Suprapubic skin (tissue), 4 donors: ENCODE results near the gene EIF3K. TPM values are rescaled to one million over a fixed set of nuclear protein-coding genes. Genes with fewer than 3 reads are reported as not detected.

Experiments
- DNase-seq, 2 donors: peaks; one replicate each; pipeline ENCODE4 v3.0.0-alpha.2; 2019; ENCODE audit warnings: low spot score in 2 of 2
- H3K27ac ChIP-seq: fragments of 200-600 bp; sonication (generic); one replicate; pipeline ENCODE4 v1.5.1; 2019
- H3K27me3 ChIP-seq: fragments of 200-600 bp; sonication (generic); one replicate; pipeline ENCODE4 v1.5.1; 2019
- H3K36me3 ChIP-seq: fragments of 200-600 bp; sonication (generic); one replicate; pipeline ENCODE4 v1.5.1; 2019
- H3K4me1 ChIP-seq: fragments of 200-600 bp; sonication (generic); one replicate; pipeline ENCODE4 v1.5.1; 2019
- H3K4me3 ChIP-seq: fragments of 200-600 bp; sonication (generic); one replicate; pipeline ENCODE4 v1.5.1; 2019; ENCODE audit warnings: mild to moderate bottlenecking
- H3K9me3 ChIP-seq: fragments of 200-600 bp; sonication (generic); one replicate; pipeline ENCODE4 v1.5.1; 2019
- CTCF ChIP-seq, 2 donors: fragments of 200-600 bp in 1 of 2; fragments of 450-650 bp in 1 of 2; sonication (generic) in 1 of 2; IDR thresholded peaks; one replicate each; pipeline ENCODE4 v1.5.1; 2016 to 2019; ENCODE audit warnings: antibody characterized with exemption in 2 of 2, mild to moderate bottlenecking in 1 of 2, moderate library complexity in 1 of 2
- EP300 ChIP-seq: sonication (generic); formaldehyde crosslinking; IDR thresholded peaks from one replicate; pipeline ENCODE4 v1.6.1; 2017; ENCODE audit warnings: antibody characterized with exemption
- POLR2A ChIP-seq, 2 donors: fragments of 450-650 bp; IDR thresholded peaks; one replicate each; pipeline ENCODE4 v1.6.1; 2017; ENCODE audit warnings: antibody characterized with exemption in 2 of 2, mild to moderate bottlenecking in 2 of 2, moderate library complexity in 2 of 2
- POLR2AphosphoS5 ChIP-seq, 3 donors: sonication (generic); formaldehyde crosslinking; IDR thresholded peaks; one replicate each; pipeline ENCODE4 v1.6.1; 2017; ENCODE audit warnings: antibody characterized with exemption in 3 of 3
- whole genome bisulfite sequencing: methylation state at CpG from one replicate; pipeline ENCODE4 v1.1.5; 2018; 5-methylcytosine and 5-hydroxymethylcytosine counted together
- total RNA-seq, 4 donors: library from RNA; depleted of rRNA; stranded (reverse); fragments of >200 nt; gene quantifications; one replicate each; pipeline ENCODE4 v1.1.0, GENCODE V29; 2016

Gene EIF3K
- total RNA-seq, 4 donors from 2014 or later, result 274 to 587 (median 557) TPM

DNA sequence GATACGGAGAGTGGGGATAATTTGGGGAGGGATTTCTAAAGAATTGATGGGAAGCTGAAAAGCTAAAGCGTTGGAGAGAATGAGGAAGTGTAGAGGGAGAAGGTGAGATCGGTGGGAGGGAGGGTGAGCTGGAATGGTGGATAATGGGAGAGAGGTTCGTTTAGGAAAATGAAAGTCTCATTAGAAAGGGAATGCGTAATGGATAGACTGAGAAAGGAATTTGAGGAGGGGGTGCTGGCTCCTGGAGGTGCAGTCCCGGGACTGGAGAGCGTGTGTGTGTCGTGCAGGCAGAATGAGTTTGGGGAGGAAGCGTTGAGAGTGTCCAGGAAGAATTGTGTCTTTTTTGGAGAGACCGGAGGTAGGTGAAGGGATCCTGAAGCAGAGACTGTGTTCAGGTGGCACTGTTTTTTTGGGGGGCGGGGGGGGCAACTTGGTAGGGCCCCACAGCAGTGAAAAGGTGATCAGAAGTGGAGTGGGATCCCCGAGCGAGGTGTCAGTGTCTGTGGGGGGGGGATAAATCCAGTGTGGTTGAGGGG lies 29.8 kb downstream of the EIF3K start:
- no peaks in the 10 kb centered on the region for H3K36me3 ChIP-seq
- no peak for DNase-seq
- H3K27ac ChIP-seq, result peak overlapping the region; percentile 96
- TF ChIP-seq EP300 (no peak), POLR2A (IDR thresholded peaks at IDR 0.05) (no peak), POLR2AphosphoS5 (IDR thresholded peaks at IDR 0.05) (no peak), CTCF (IDR thresholded peaks at IDR 0.05) (no peak)
- peaks cover 62% of the 10 kb centered on the region for H3K4me1 ChIP-seq
- peak overlapping the region; percentile 94 for H3K4me3 ChIP-seq
- H3K9me3 ChIP-seq, result no peaks in the 10 kb centered on the region
- H3K27me3 ChIP-seq, result no peaks in the 10 kb centered on the region
- under 1% methylated on average over 13 of the region's 13 CpGs for WGBS

- no peak for DNase-seq
- Histone ChIP-seq H3K9me3 (no peaks in the 10 kb centered on the region), H3K27ac (peak overlapping the region; percentile 96), H3K4me1 (peaks cover 69% of the 10 kb centered on the region), H3K4me3 (peak overlapping the region; percentile 94), H3K27me3 (no peaks in the 10 kb centered on the region), H3K36me3 (no peaks in the 10 kb centered on the region)
- TF ChIP-seq CTCF (IDR thresholded peaks at IDR 0.05), result no peak
- TF ChIP-seq POLR2A (IDR thresholded peaks at IDR 0.05), result no peak
- 10% methylated on average over 15 of the region's 15 CpGs for WGBS
Observed at GRCh38 chr19:38649305-38650171, 30.6 kb downstream of the EIF3K start.

- Histone ChIP-seq H3K27me3 (no peaks in the 10 kb centered on the region), H3K36me3 (no peaks in the 10 kb centered on the region), H3K4me1 (peaks cover 76% of the 10 kb centered on the region), H3K27ac (peak overlapping the region; percentile 96), H3K9me3 (no peaks in the 10 kb centered on the region), H3K4me3 (peak overlapping the region; percentile 94)
- WGBS, result 26% methylated on average over 8 of the region's 8 CpGs
- no peak for DNase-seq
- TF ChIP-seq POLR2AphosphoS5 (IDR thresholded peaks at IDR 0.05), result peak in 1 of 3 donors; percentile 32
- TF ChIP-seq POLR2A (IDR thresholded peaks at IDR 0.05), result no peak
- no peak for TF ChIP-seq CTCF (IDR thresholded peaks at IDR 0.05)
- no peak for TF ChIP-seq EP300
Observed at GRCh38 chr19:38650172-38650775, 31.3 kb downstream of the EIF3K start.

DNA sequence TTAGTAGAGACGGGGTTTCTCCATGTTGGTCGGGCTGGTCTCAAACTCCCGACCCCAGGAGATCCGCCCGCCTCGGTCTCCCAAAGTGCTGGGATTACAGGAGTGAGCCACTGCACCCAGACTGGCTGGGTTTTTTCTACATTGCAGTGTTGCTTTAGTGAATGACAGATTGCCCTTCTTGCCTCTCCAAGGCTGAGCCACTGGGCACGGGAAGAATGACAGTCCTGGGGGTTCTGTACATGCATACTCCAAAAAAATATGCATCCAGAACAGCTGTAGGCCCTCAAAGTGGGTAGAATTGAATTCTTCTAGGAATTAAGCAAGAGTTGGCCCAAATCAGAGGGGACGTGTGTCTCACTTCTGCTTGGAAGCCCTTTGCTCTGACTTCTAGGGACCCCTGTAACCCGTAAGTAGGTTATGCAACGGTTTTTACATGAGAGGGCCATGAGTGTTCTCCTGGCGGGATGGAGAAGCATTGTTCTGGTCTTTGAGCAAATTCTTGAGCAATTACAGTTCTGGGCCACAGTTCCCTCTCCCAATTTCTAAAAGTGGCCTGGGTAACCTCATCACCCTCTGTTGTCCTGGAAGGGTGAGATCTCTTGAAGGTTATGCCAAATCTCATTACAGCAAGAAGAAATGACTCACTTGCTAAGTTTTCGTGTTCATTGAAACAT lies 32.1 kb downstream of the EIF3K start:
- DNase-seq, result no peak
- Histone ChIP-seq H3K27ac (peak overlapping the region; percentile 96), H3K4me3 (peak overlapping the region; percentile 94), H3K9me3 (no peaks in the 10 kb centered on the region), H3K4me1 (peaks cover 83% of the 10 kb centered on the region), H3K36me3 (no peaks in the 10 kb centered on the region), H3K27me3 (no peaks in the 10 kb centered on the region)
- 55% methylated on average over 12 of the region's 12 CpGs for WGBS
- TF ChIP-seq POLR2A (IDR thresholded peaks at IDR 0.05) (no peak), EP300 (no peak), POLR2AphosphoS5 (IDR thresholded peaks at IDR 0.05) (peak in 1 of 3 donors; percentile 66), CTCF (IDR thresholded peaks at IDR 0.05) (peak in 1 of 2 donors; percentile 2)
